ENCODE measurements around the gene ACVR1C.

Gene ACVR1C

DNA sequence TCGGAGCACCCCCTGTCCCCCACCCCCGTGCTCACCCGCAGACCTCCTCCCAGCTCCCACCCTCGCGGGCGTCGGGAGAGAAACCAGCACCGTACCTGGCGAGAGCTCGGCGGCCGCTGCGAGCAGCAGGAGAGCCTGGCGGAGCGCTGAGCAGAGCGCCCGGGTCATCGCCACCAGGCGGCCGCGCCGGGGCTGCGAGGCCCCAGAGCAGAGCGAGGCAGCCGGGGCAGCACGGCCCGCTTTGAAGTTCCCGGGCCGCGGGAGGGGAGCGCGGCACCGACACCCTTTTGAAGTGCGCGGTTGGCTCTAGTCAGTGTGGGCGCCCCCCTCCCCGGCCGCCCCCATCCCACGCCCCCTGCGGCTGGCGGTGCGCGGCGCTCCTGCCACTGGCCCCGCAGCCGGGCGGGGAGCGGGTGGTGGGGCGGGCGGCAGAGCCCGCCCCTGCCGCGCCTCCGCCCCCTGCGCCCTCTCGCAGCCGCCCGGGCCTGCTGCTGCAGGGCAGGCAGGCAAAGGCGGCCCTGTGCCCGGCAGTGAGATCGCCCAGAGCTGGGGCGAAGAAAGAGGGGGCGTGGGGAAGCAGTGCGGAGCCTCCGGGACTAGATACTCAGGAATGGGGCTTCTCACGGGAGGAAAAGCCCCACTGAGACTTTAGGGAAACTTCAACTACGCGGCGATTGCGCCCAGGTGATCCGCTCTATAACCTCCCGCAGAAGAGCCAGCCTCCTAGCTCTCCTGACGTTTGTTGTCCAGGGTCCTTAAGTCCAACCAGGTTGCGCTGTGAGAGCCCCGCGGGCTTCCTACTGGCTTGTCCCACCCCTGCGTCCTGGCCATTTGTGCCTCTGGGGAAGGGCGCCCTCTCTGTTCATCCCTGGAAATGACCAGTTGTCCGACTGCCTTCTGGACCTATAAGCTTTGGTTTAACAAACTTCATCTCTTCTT is at the start of gene ACVR1C:
Gene ACVR1C, minus strand, starts transcription at position 388 of the 939 bp plus-strand sequence. Its CDS starts 220 bp downstream, at position 168.
- Mint-ChIP-seq H3K4me3 (peak within 1 kb of the TSS; percentile 84 to 87 (median 86)), H3K4me1 (no peaks in the 10 kb centered on the region), H3K9me3 (no peaks in the 10 kb centered on the region), H3K36me3 (ENCODE audit: low read depth) (no peaks in the 10 kb centered on the region), H3K27ac (no peak within 1 kb of the TSS), H3K27me3 (ENCODE audit: low read depth) (peaks cover 60% of the 10 kb centered on the region)
- TF ChIP-seq, protein P1, sequence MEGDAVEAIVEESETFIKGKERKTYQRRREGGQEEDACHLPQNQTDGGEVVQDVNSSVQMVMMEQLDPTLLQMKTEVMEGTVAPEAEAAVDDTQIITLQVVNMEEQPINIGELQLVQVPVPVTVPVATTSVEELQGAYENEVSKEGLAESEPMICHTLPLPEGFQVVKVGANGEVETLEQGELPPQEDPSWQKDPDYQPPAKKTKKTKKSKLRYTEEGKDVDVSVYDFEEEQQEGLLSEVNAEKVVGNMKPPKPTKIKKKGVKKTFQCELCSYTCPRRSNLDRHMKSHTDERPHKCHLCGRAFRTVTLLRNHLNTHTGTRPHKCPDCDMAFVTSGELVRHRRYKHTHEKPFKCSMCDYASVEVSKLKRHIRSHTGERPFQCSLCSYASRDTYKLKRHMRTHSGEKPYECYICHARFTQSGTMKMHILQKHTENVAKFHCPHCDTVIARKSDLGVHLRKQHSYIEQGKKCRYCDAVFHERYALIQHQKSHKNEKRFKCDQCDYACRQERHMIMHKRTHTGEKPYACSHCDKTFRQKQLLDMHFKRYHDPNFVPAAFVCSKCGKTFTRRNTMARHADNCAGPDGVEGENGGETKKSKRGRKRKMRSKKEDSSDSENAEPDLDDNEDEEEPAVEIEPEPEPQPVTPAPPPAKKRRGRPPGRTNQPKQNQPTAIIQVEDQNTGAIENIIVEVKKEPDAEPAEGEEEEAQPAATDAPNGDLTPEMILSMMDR (IDR thresholded peaks at IDR 0.05; ENCODE audit: unreplicated experiment in 3 of 3), result peak; percentile 29 to 55 (median 48)

DNA sequence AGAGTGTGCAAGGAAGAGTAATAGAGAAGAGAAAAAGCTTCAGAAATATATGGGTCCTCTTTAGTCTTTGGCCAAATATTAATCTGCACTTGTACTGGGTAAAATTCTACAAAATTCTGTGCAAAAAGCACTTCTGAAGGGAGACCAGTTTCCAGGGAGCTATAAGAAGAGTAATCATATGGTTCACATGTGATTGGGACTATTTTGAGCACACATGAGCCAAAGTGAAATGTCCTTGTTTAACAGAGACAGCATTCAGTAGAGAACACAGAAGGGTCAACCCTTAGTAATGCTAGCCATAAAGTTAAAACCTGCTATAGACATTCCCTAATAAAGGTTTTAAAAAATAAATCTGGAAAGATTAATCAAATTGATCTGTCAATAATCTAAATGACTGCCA is 49.3 kb upstream of the ACVR1C start:
- Mint-ChIP-seq H3K9me3 (no peaks in the 10 kb centered on the region), H3K4me3 (no peak overlapping the region), H3K27ac (no peak overlapping the region), H3K27me3 (ENCODE audit: low read depth) (no peaks in the 10 kb centered on the region), H3K36me3 (ENCODE audit: low read depth) (no peaks in the 10 kb centered on the region), H3K4me1 (no peaks in the 10 kb centered on the region)
- TF ChIP-seq, protein P1 (IDR thresholded peaks at IDR 0.05; ENCODE audit: unreplicated experiment in 3 of 3), result no peak

GRCh38 chr2:157672129-157672528 is 43.5 kb upstream of the ACVR1C start:
- TF ChIP-seq, protein P1 (IDR thresholded peaks at IDR 0.05; ENCODE audit: unreplicated experiment in 3 of 3), result no peak
- no peaks in the 10 kb centered on the region for H3K9me3 Mint-ChIP-seq
- H3K4me1 Mint-ChIP-seq, result no peaks in the 10 kb centered on the region
- H3K27ac Mint-ChIP-seq, result no peak overlapping the region
- H3K4me3 Mint-ChIP-seq, result no peak overlapping the region
- no peaks in the 10 kb centered on the region for H3K36me3 Mint-ChIP-seq (ENCODE audit: low read depth)
- H3K27me3 Mint-ChIP-seq (ENCODE audit: low read depth), result no peaks in the 10 kb centered on the region

GRCh38 chr2:157662401-157662800 is 33.7 kb upstream of the ACVR1C start:
- Mint-ChIP-seq H3K27ac (no peak overlapping the region), H3K27me3 (ENCODE audit: low read depth) (no peaks in the 10 kb centered on the region)

GRCh38 chr2:157661776-157662175 is 33.1 kb upstream of the ACVR1C start:
- H3K27ac Mint-ChIP-seq, result no peak overlapping the region
- TF ChIP-seq, protein P1 (IDR thresholded peaks at IDR 0.05; ENCODE audit: unreplicated experiment in 3 of 3), result no peak
- no peaks in the 10 kb centered on the region for H3K27me3 Mint-ChIP-seq (ENCODE audit: low read depth)
- no peaks in the 10 kb centered on the region for H3K4me1 Mint-ChIP-seq
- no peaks in the 10 kb centered on the region for H3K9me3 Mint-ChIP-seq
- H3K4me3 Mint-ChIP-seq, result no peak overlapping the region
- H3K36me3 Mint-ChIP-seq (ENCODE audit: low read depth), result no peaks in the 10 kb centered on the region

More at GRCh38 chr2:157662401-157662800, 33.7 kb upstream of the ACVR1C start:
- H3K9me3 Mint-ChIP-seq, result no peaks in the 10 kb centered on the region
- no peaks in the 10 kb centered on the region for H3K36me3 Mint-ChIP-seq (ENCODE audit: low read depth)
- no peak overlapping the region for H3K4me3 Mint-ChIP-seq
- no peaks in the 10 kb centered on the region for H3K4me1 Mint-ChIP-seq
- TF ChIP-seq, protein P1 (IDR thresholded peaks at IDR 0.05; ENCODE audit: unreplicated experiment in 3 of 3), result no peak

Data from nephron (organoid).